Activated CD4-positive, alpha-beta memory T cell treated with anti-CD3 and anti-CD28 coated beads, Interleukin-2, amount 10 ng/mL, durations not matched to agents 7 days and 5 days (primary cell): ENCODE measurements around the gene SEPTIN3. TPM values are rescaled to one million over a fixed set of nuclear protein-coding genes. Genes with fewer than 3 reads are reported as not detected.

Experiments used
- CTCF ChIA-PET: fragments of 350-600 bp; sonication (Branson Sonifier 250); formaldehyde crosslinking; loops from one replicate; lab custom pipeline; 2021; ENCODE audit warnings: antibody characterized with exemption, inconsistent platforms; lab: Charles Lee
- POLR2A ChIA-PET: fragments of 350-600 bp; sonication (Branson Sonifier 250); formaldehyde crosslinking; loops from one replicate; lab custom pipeline; 2021; ENCODE audit warnings: antibody characterized with exemption; lab: Charles Lee
- DNase-seq: peaks from one replicate; pipeline ENCODE4 v3.0.0-alpha.2; 2020
- H3K27ac Mint-ChIP-seq: one replicate; pipeline ENCODE4 v1.8.0; 2021; ENCODE audit warnings: mild to moderate bottlenecking, mixed read lengths
- H3K27me3 Mint-ChIP-seq: one replicate; pipeline ENCODE4 v1.8.0; 2021; ENCODE audit warnings: mixed read lengths
- H3K36me3 Mint-ChIP-seq: one replicate; pipeline ENCODE4 v1.8.0; 2021; ENCODE audit warnings: low read depth, mixed read lengths
- H3K4me1 Mint-ChIP-seq: one replicate; pipeline ENCODE4 v1.8.0; 2021; ENCODE audit warnings: mixed read lengths
- H3K4me3 Mint-ChIP-seq: one replicate; pipeline ENCODE4 v1.8.0; 2021; ENCODE audit warnings: mild to moderate bottlenecking, mixed read lengths
- H3K9me3 Mint-ChIP-seq: one replicate; pipeline ENCODE4 v1.8.0; 2021; ENCODE audit warnings: mixed read lengths
- total RNA-seq, 2 experiments: library from RNA; stranded (reverse); gene quantifications; one replicate each; pipeline ENCODE4 v1.2.3, GENCODE V29; 2021

Gene SEPTIN3
- total RNA-seq, 2 experiments from 2014 or later, result 2.8 to 3.2 TPM

DNA sequence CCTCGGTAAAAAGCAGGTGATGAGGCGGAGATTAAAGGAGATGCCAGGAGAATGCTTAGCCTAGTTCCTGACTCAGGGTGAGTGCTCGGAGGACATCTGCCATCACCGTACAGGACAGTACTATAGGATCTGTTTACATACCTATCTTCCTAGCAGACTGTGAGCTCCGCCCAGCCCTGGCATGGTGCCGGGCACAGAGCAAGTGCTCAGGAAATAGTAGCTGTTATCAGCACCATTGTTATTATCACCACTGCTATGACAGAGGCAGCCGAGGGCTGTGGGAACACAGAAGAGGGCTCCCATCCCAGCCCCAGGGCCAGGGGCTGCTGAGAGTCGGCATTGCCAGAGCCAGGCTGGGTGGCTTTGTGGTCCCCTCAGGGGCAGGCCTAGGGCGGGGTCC, 642 bp upstream of the SEPTIN3 start:
- POLR2A ChIA-PET, result interaction anchor here (0.6 to 3.0 kb wide), 3 partner anchors 101 to 122 kb away, joined by 3 to 16 read pairs (median 6); partner anchors contain the start of gene NDUFA6
- DNase-seq, result no peak
- Mint-ChIP-seq H3K9me3 (no peaks in the 10 kb centered on the region), H3K27me3 (peaks cover 7% of the 10 kb centered on the region), H3K27ac (no peak overlapping the region), H3K4me3 (no peak overlapping the region), H3K4me1 (peaks cover 6% of the 10 kb centered on the region), H3K36me3 (no peaks in the 10 kb centered on the region)
- CTCF ChIA-PET, result interaction anchor here (0.7 to 3.8 kb wide), 7 partner anchors 22 to 476 kb away, joined by 3 to 23 read pairs (median 4); partner anchors contain the start of genes CENPM, NDUFA6 and SMDT1

DNA sequence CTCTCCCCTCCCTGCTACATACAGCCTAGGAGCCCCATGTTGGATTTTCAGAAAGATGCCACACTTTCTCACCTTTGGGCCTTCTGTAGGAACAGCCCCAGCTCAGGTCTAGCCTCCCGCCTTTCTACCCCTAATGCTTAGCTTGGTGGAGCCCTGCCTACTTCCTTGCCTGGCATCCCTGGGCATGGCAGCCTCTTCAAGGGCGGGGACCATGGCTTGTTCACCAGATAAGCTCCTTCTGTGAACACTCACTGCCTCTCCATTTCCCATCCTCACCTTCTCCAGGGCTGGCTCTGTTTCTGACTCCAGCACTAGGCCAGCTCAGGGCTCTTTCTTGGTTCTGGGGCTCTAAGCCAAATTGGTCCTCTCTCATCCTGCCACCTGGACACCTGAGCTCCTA, 1.4 kb downstream of the SEPTIN3 start:
- peaks cover 15% of the 10 kb centered on the region for H3K4me1 Mint-ChIP-seq
- no peak overlapping the region for H3K4me3 Mint-ChIP-seq
- no peaks in the 10 kb centered on the region for H3K36me3 Mint-ChIP-seq
- no peaks in the 10 kb centered on the region for H3K9me3 Mint-ChIP-seq
- no peak overlapping the region for H3K27ac Mint-ChIP-seq
- no peak for DNase-seq
- CTCF ChIA-PET, result no interaction called here
- POLR2A ChIA-PET, result interaction anchor here (1.0 kb wide), 1 partner anchor 120 kb away, joined by 6 read pairs; the partner anchor contains the start of gene NDUFA6
- peaks cover 19% of the 10 kb centered on the region for H3K27me3 Mint-ChIP-seq

- ChIA-PET POLR2A (no interaction called here), CTCF (no interaction called here)
- Mint-ChIP-seq H3K36me3 (no peaks in the 10 kb centered on the region), H3K9me3 (no peaks in the 10 kb centered on the region), H3K27ac (no peak overlapping the region), H3K27me3 (peaks cover 27% of the 10 kb centered on the region), H3K4me3 (no peak overlapping the region), H3K4me1 (peaks cover 22% of the 10 kb centered on the region)
- DNase-seq, result no peak
These were observed 2.2 kb downstream of the SEPTIN3 start for GRCh38 chr22:41971431-41971830.

GRCh38 chr22:41974691-41975290, 5.5 kb downstream of the SEPTIN3 start:
- Mint-ChIP-seq H3K4me1 (peaks cover 23% of the 10 kb centered on the region), H3K27ac (no peak overlapping the region), H3K4me3 (no peak overlapping the region), H3K27me3 (peaks cover 49% of the 10 kb centered on the region), H3K9me3 (no peaks in the 10 kb centered on the region), H3K36me3 (no peaks in the 10 kb centered on the region)
- DNase-seq, result no peak
- CTCF ChIA-PET, result interaction anchor here (0.6 kb wide), 1 partner anchor 88 kb away, joined by 3 read pairs; no protein-coding TSS in a partner anchor
- POLR2A ChIA-PET, result interaction anchor here (1.1 kb wide), 1 partner anchor 104 kb away, joined by 3 read pairs; the partner anchor contains the start of gene SMDT1

DNA sequence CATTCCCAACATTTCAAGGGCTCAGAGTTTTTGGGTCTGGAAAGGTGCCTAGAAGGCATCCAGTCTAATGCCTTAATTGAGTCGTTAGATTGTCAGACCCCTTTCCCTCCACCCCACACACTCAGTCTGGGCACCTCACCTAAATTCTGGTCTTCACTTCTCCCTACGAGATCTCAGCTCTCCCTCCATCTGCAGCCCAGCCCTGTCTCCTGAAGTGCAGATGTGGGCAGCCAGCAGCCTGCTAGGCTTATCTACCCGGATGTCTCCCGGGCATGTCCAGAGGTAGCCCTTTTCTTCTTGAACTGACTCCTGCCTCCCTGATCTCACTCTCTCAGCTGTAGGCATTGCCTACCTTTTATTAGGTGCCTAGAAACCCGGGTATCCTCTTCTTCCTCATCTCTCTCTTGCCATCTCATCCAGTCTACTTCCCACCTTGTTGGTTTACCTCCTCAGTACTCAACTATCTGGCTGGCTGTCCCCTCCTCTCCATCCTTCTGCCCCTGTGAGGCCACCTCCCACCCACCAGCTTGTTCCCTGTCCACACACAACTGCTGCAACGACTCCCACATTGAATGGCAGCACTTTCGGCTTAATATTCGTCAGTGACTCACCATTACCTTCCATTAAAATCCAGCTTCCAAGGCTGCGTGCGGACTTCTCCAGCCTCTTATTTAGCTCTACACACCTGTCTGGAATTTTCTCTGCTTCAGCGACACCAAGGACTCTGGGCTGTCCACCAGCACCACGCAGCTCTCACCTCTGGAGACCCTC, 6.2 kb downstream of the SEPTIN3 start:
- Mint-ChIP-seq H3K36me3 (no peaks in the 10 kb centered on the region), H3K9me3 (no peaks in the 10 kb centered on the region), H3K27ac (no peak overlapping the region), H3K4me3 (peak overlapping the region; percentile 60), H3K27me3 (peaks cover 49% of the 10 kb centered on the region), H3K4me1 (peaks cover 23% of the 10 kb centered on the region)
- DNase-seq, result no peak
- ChIA-PET POLR2A (interaction anchor here (1.1 kb wide), 1 partner anchor 103 kb away, joined by 3 read pairs; the partner anchor contains the start of gene SMDT1), CTCF (no interaction called here)

DNA sequence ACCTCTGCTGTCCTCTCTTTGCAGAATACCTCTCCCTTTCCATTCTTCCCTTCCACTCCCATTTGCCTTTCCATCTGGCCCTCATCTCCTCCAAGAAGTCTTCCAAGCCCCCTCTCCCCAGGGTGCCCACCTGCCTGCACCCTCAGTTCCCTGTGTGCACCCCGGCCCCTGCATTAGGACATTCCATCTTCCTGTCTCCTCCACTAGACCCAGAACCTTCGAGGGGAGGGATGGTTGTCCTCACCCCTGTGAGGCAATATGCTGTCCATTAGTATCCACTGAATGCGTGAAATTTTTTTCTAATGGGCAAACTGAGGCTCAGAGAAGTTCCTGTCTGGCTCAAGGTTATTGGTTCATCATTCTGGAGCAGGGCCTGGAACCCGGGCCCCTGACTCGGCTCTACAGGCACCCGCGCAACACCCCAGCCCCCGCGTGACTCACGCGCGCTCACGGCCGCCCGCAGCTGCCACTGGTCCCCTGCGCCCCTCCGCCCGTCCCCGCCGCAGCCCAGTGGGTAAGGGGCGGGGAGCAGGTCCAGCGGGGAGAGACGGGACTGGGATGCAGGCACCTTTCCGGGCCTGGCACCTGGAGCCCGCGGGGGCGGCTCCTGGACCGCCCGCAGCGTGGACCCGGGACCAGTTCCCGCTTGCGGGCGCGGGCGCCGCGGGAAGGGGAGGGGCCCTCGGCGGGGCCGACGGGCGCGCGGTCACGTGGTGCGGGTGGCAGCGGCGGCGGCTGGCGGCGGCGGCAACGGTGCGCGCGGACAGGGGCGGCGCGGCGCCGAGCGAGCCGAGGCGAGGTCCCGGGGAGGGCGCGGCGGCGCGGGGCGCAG, 7.0 kb downstream of the SEPTIN3 start:
- ChIA-PET POLR2A (no interaction called here), CTCF (no interaction called here)
- Mint-ChIP-seq H3K27ac (no peak overlapping the region), H3K4me3 (peak overlapping the region; percentile 60), H3K27me3 (peaks cover 47% of the 10 kb centered on the region), H3K36me3 (no peaks in the 10 kb centered on the region), H3K9me3 (no peaks in the 10 kb centered on the region), H3K4me1 (peaks cover 23% of the 10 kb centered on the region)
- DNase-seq, result peak; percentile 67

DNA sequence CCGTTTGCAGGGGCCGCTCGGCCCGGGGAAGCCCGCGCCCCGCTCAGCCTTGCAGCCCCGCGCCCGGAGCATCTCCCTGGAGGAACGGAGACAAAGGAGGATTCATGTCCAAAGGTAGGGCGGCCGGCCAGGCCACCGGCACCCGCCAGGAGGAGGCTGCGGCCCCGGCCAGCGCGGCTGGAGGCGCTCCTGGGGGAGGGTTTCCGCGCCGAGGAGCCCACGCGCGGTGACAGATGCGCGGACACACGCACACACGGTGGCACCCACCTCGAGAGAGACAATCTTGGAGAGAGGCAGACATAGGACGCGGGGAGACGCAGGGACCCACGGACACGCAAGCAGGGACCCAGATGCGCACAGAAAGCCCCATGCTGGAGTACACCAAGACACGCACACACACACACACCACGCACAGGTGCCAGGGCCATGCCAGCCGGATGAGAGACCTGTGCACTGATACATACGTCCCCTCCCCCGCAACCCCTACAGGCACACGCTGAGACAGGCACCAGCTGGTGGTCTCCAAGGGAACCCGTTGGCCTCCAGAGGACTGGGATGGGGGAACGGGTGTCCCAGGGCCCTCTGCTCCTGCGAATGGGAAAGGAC, 7.8 kb downstream of the SEPTIN3 start:
- ChIA-PET POLR2A (interaction anchor here (0.8 kb wide), 1 partner anchor 113 kb away, joined by 3 read pairs; the partner anchor contains the start of gene NDUFA6), CTCF (no interaction called here)
- H3K27ac Mint-ChIP-seq, result no peak overlapping the region
- peaks cover 23% of the 10 kb centered on the region for H3K4me1 Mint-ChIP-seq
- H3K36me3 Mint-ChIP-seq, result no peaks in the 10 kb centered on the region
- peaks cover 47% of the 10 kb centered on the region for H3K27me3 Mint-ChIP-seq
- no peaks in the 10 kb centered on the region for H3K9me3 Mint-ChIP-seq
- peak overlapping the region; percentile 47 for H3K4me3 Mint-ChIP-seq
- no peak for DNase-seq

DNA sequence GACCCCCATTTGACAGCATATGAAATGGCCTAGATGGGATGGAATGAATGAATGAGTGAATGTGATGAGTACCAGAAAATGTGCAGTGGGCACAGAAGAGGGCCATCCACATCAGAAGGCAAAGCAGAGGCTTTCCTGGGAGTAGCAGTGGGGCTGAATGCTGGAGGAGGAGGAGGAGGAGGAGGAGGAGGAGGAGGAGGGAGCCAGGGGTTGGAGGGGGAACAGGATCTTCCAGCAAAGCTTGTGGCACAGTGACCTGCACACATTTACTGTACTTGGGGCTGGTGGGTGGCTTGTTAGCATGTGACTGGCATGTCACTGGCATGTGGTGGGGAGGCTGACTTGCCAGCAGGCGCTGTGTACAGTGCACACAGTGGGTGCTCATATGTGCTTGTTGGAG, 9.5 kb downstream of the SEPTIN3 start:
- H3K27ac Mint-ChIP-seq, result no peak overlapping the region
- H3K36me3 Mint-ChIP-seq, result no peaks in the 10 kb centered on the region
- H3K4me3 Mint-ChIP-seq, result no peak overlapping the region
- DNase-seq, result no peak
- H3K4me1 Mint-ChIP-seq, result peaks cover 23% of the 10 kb centered on the region
- no peaks in the 10 kb centered on the region for H3K9me3 Mint-ChIP-seq
- peaks cover 41% of the 10 kb centered on the region for H3K27me3 Mint-ChIP-seq
- POLR2A ChIA-PET, result no interaction called here
- CTCF ChIA-PET, result no interaction called here

GRCh38 chr22:41979423-41980250, 10.4 kb downstream of the SEPTIN3 start:
- Mint-ChIP-seq H3K27me3 (peaks cover 40% of the 10 kb centered on the region), H3K4me1 (peaks cover 22% of the 10 kb centered on the region), H3K36me3 (no peaks in the 10 kb centered on the region), H3K4me3 (no peak overlapping the region), H3K9me3 (no peaks in the 10 kb centered on the region), H3K27ac (no peak overlapping the region)
- ChIA-PET POLR2A (no interaction called here), CTCF (interaction anchor here (0.6 kb wide), 1 partner anchor 23 kb away, joined by 3 read pairs; no protein-coding TSS in a partner anchor)
- DNase-seq, result no peak

DNA sequence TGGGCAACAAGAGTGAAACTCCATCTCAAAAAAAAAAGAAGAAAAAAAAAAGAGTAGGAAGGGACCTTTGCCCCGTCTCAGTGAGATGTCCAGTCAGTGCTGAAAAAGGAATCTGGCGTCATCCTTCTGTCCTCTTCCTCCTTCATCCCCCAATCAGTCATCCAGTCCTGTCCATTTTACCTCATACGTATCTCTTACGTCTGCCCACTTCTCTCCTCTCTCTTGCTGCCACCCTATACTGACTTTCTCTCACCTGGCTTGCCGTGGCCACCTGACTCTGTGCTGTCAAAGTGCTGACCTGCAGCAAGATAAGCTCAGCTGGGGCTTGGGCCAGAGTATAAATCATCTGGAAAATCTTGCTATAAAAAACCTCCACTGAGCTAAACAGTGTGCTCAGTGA, 13.6 kb downstream of the SEPTIN3 start:
- H3K27me3 Mint-ChIP-seq, result peaks cover 15% of the 10 kb centered on the region
- H3K4me1 Mint-ChIP-seq, result no peaks in the 10 kb centered on the region
- H3K36me3 Mint-ChIP-seq, result no peaks in the 10 kb centered on the region
- no peak overlapping the region for H3K4me3 Mint-ChIP-seq
- no peak overlapping the region for H3K27ac Mint-ChIP-seq
- no peak for DNase-seq
- CTCF ChIA-PET, result interaction anchor here (1.1 kb wide), 1 partner anchor 108 kb away, joined by 3 read pairs; no protein-coding TSS in a partner anchor
- POLR2A ChIA-PET, result interaction anchor here (1.7 kb wide), 1 partner anchor 36 kb away, joined by 4 read pairs; the partner anchor contains the start of gene CENPM
- H3K9me3 Mint-ChIP-seq, result no peaks in the 10 kb centered on the region

DNA sequence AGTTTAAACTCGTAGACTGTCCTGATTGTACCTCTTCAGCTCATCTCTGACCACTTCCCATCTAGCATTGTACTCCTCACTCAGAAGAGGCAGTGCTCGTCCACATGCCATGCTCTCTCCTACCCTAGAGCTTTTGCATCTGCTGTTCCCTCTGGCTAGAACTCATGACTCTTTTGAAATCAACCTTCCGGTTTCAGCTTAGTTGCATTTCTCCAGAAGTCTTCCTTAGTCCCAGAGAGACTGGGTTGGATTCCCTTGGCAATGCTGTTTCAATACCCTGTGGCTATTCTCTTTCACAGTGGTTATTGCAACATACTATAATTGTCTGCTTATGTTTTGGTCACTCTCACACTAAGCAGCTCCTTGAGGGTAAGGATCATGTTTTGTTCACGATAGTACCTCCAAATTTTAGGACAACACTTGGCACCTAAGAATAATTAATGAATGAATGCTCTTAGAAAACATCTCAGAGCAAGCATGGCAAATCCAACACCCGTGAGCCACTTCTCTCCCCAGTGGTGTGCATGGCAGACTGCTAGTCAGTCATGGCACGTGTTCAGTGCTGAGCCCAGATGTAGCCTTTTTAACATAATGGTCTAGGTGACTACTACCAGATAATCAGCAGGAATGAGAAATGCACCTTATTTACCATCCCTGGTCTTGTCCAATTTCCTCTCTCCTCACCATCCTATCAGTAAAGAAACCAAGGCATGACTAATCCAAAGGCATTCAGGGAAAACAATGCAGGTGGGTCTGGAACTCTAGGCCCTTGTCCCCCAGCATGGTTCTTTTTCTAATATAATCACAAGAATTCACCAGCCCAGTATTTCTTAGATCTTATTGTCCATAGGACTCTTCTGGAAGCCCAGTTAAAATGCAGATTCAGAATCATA, 14.5 kb downstream of the SEPTIN3 start:
- H3K4me3 Mint-ChIP-seq, result no peak overlapping the region
- peaks cover 7% of the 10 kb centered on the region for H3K27me3 Mint-ChIP-seq
- H3K4me1 Mint-ChIP-seq, result no peaks in the 10 kb centered on the region
- no peak for DNase-seq
- no peaks in the 10 kb centered on the region for H3K9me3 Mint-ChIP-seq
- H3K36me3 Mint-ChIP-seq, result no peaks in the 10 kb centered on the region
- ChIA-PET CTCF (interaction anchor here (1.1 kb wide), 1 partner anchor 107 kb away, joined by 3 read pairs; no protein-coding TSS in a partner anchor), POLR2A (interaction anchor here (0.8 to 1.7 kb wide), 2 partner anchors 15 to 37 kb away, joined by 3 to 4 read pairs; partner anchors contain the start of genes CENPM and WBP2NL)
- no peak overlapping the region for H3K27ac Mint-ChIP-seq
